ENCODE data around the gene BARD1.

BARD1 gene

DNA sequence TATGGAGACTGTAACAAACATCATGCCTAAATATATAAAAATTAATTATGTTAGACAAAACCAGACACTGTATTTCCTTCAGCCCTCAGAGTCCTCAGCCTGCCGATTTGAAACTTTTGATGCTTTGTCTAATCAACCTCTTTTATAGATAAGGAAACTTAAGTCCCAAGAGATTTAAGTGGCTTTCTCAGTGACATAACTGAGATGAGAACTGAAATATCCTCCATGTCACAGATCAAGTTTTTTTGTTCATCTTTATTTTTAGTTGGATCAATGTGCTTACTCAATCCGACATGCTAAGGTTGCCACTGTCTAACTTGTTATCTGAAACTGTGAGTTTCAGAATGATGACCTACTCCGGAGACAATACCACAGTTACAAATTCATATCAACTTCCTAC lies 72.3 kb downstream of the BARD1 start:
- no peak overlapping the region for H2BK5ac ChIP-seq (ENCODE audit: low read length)
- H3K14ac ChIP-seq (ENCODE audit: low read length) = no peak overlapping the region
- H3K4ac ChIP-seq (ENCODE audit: low read length) = no peak overlapping the region
- H2BK15ac ChIP-seq (ENCODE audit: low read length) = no peak overlapping the region
- no CpG with 5 or more reads among the region's 3 CpGs for WGBS, 2 donors (ENCODE audit: extremely low coverage in 2 of 2, insufficient read length in 2 of 2, insufficient replicate concordance in 1 of 2)
- H3K4me1 ChIP-seq (ENCODE audit: control insufficient read depth in 2 of 2, insufficient read depth in 1 of 2, low read depth in 1 of 2, low read length in 2 of 2) = no peaks in the 10 kb centered on the region
- H3K18ac ChIP-seq (ENCODE audit: low read length) = no peak overlapping the region
- H3K9ac ChIP-seq (ENCODE audit: low read depth, low read length, poor library complexity) = no peak overlapping the region
- no peak overlapping the region for H2AFZ ChIP-seq (ENCODE audit: low read length)
- no peaks in the 10 kb centered on the region for H3K79me1 ChIP-seq (ENCODE audit: low read depth, low read length)
- H3K27me3 ChIP-seq (ENCODE audit: control insufficient read depth in 3 of 3, insufficient read depth in 3 of 3, low read depth in 1 of 3, low read length in 3 of 3) = no peaks in the 10 kb centered on the region
- no peak overlapping the region for H3K27ac ChIP-seq (replicated peaks; ENCODE audit: low read length)
- no peak for DNase-seq (ENCODE audit: low spot score)
- no peak overlapping the region for H2BK12ac ChIP-seq (ENCODE audit: low read length)
- H3K4me2 ChIP-seq (ENCODE audit: insufficient read depth, low read length, poor library complexity, severe bottlenecking) = no peak overlapping the region
- H4K8ac ChIP-seq (ENCODE audit: low read depth, low read length) = no peak overlapping the region
- no peak overlapping the region for H2BK120ac ChIP-seq (ENCODE audit: low read depth, low read length)
- H2AK5ac ChIP-seq (ENCODE audit: low read depth, low read length) = no peak overlapping the region
- no peaks in the 10 kb centered on the region for H3K9me3 ChIP-seq (replicated peaks in 1 of 2; ENCODE audit: control insufficient read depth in 2 of 2, insufficient read depth in 1 of 2, low read depth in 1 of 2, low read length in 2 of 2)
- H3K36me3 ChIP-seq (replicated peaks in 1 of 2; ENCODE audit: control insufficient read depth in 2 of 2, insufficient read depth in 2 of 2, low read length in 2 of 2) = peaks cover 0 to 98% of the 10 kb centered on the region in 2 donors
- H3K4me3 ChIP-seq (ENCODE audit: low read length in 2 of 2) = no peak overlapping the region
- H4K91ac ChIP-seq (ENCODE audit: low read depth, low read length, poor library complexity) = no peak overlapping the region
- no peak overlapping the region for H3K23ac ChIP-seq (ENCODE audit: low read depth, low read length, poor library complexity)

DNA sequence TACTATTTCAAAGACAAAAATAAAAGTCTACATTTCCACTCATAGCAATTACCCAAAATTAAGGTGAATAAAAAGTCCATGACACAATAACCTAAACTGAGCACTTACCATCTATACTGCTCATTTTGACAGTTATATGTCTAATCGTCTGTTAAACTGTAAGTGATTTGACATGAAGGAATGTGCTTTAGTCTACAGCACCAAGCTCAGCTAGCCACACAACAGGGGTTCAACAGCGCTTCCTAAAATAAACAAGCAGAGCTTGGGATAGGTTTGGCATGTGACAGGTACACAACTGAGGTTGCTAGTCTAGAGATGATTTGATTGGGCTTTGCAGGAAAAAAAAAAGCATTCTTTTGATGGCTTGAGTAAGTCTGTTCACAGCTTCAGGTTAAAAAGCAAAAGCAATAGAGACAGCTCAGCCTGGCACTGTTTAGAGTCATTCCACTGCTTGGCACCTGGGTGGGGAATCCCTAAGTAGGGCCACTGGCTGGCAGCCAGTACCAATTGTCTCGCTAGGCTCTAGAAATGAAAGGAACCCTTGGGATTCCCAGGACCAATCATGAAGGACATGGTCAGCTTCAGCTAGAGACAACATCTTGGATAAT lies 78.6 kb downstream of the BARD1 start:
- no peak overlapping the region for H2BK15ac ChIP-seq (ENCODE audit: low read length)
- H4K91ac ChIP-seq (ENCODE audit: low read depth, low read length, poor library complexity) = no peak overlapping the region
- H3K9me3 ChIP-seq (replicated peaks in 1 of 2; ENCODE audit: control insufficient read depth in 2 of 2, insufficient read depth in 1 of 2, low read depth in 1 of 2, low read length in 2 of 2) = no peaks in the 10 kb centered on the region
- H2AK5ac ChIP-seq (ENCODE audit: low read depth, low read length) = no peak overlapping the region
- H3K36me3 ChIP-seq (replicated peaks in 1 of 2; ENCODE audit: control insufficient read depth in 2 of 2, insufficient read depth in 2 of 2, low read length in 2 of 2) = peaks cover 4 to 98% of the 10 kb centered on the region in 2 donors
- H3K27me3 ChIP-seq (ENCODE audit: control insufficient read depth in 3 of 3, insufficient read depth in 3 of 3, low read depth in 1 of 3, low read length in 3 of 3) = no peaks in the 10 kb centered on the region
- no peak overlapping the region for H3K4ac ChIP-seq (ENCODE audit: low read length)
- no peaks in the 10 kb centered on the region for H3K79me1 ChIP-seq (ENCODE audit: low read depth, low read length)
- no peak overlapping the region for H3K18ac ChIP-seq (ENCODE audit: low read length)
- DNase-seq (ENCODE audit: low spot score) = no peak
- no peak overlapping the region for H2BK12ac ChIP-seq (ENCODE audit: low read length)
- no peak overlapping the region for H3K9ac ChIP-seq (ENCODE audit: low read depth, low read length, poor library complexity)
- no CpG with 5 or more reads among the region's 3 CpGs for WGBS, 2 donors (ENCODE audit: extremely low coverage in 2 of 2, insufficient read length in 2 of 2, insufficient replicate concordance in 1 of 2)
- no peak overlapping the region for H3K27ac ChIP-seq (replicated peaks; ENCODE audit: low read length)
- no peak overlapping the region for H3K4me2 ChIP-seq (ENCODE audit: insufficient read depth, low read length, poor library complexity, severe bottlenecking)
- no peak overlapping the region for H3K23ac ChIP-seq (ENCODE audit: low read depth, low read length, poor library complexity)
- H3K4me3 ChIP-seq (ENCODE audit: low read length in 2 of 2) = no peak overlapping the region
- H2AFZ ChIP-seq (ENCODE audit: low read length) = no peak overlapping the region
- no peak overlapping the region for H3K14ac ChIP-seq (ENCODE audit: low read length)
- no peak overlapping the region for H2BK5ac ChIP-seq (ENCODE audit: low read length)
- H2BK120ac ChIP-seq (ENCODE audit: low read depth, low read length) = no peak overlapping the region
- no peaks in the 10 kb centered on the region for H3K4me1 ChIP-seq (ENCODE audit: control insufficient read depth in 2 of 2, insufficient read depth in 1 of 2, low read depth in 1 of 2, low read length in 2 of 2)
- no peak overlapping the region for H4K8ac ChIP-seq (ENCODE audit: low read depth, low read length)

DNA sequence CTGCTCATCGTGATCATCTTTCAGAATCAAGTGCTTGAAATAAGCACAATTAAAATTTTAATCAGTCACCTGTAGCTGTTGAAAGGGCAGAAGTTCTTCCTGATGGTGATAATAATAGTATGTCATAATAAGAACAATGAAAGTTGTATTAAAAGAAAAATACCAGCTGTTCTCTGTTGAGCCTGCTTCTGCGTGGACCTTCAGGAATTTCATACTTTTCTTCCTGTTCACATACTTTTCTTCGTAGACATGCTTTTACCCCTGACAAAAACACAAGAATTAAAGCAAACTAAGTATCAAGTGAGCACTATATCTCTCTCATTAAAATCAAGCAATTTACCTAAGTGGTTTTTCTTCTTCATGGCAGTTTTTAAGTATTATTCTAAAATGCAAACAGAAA lies 79.2 kb downstream of the BARD1 start:
- no peak overlapping the region for H2BK12ac ChIP-seq (ENCODE audit: low read length)
- no peak overlapping the region for H2BK120ac ChIP-seq (ENCODE audit: low read depth, low read length)
- no peak overlapping the region for H4K8ac ChIP-seq (ENCODE audit: low read depth, low read length)
- no peak for DNase-seq (ENCODE audit: low spot score)
- H3K18ac ChIP-seq (ENCODE audit: low read length) = no peak overlapping the region
- H3K27me3 ChIP-seq (ENCODE audit: control insufficient read depth in 3 of 3, insufficient read depth in 3 of 3, low read depth in 1 of 3, low read length in 3 of 3) = no peaks in the 10 kb centered on the region
- no peak overlapping the region for H3K4ac ChIP-seq (ENCODE audit: low read length)
- H4K91ac ChIP-seq (ENCODE audit: low read depth, low read length, poor library complexity) = no peak overlapping the region
- H2AFZ ChIP-seq (ENCODE audit: low read length) = no peak overlapping the region
- H2BK5ac ChIP-seq (ENCODE audit: low read length) = no peak overlapping the region
- H2BK15ac ChIP-seq (ENCODE audit: low read length) = no peak overlapping the region
- no peaks in the 10 kb centered on the region for H3K4me1 ChIP-seq (ENCODE audit: control insufficient read depth in 2 of 2, insufficient read depth in 1 of 2, low read depth in 1 of 2, low read length in 2 of 2)
- no peak overlapping the region for H2AK5ac ChIP-seq (ENCODE audit: low read depth, low read length)
- H3K14ac ChIP-seq (ENCODE audit: low read length) = no peak overlapping the region
- H3K4me2 ChIP-seq (ENCODE audit: insufficient read depth, low read length, poor library complexity, severe bottlenecking) = no peak overlapping the region
- no peak overlapping the region for H3K4me3 ChIP-seq (ENCODE audit: low read length in 2 of 2)
- H3K27ac ChIP-seq (replicated peaks; ENCODE audit: low read length) = no peak overlapping the region
- H3K36me3 ChIP-seq (replicated peaks in 1 of 2; ENCODE audit: control insufficient read depth in 2 of 2, insufficient read depth in 2 of 2, low read length in 2 of 2) = peaks cover 4 to 98% of the 10 kb centered on the region in 2 donors
- H3K79me1 ChIP-seq (ENCODE audit: low read depth, low read length) = no peaks in the 10 kb centered on the region
- no CpG with 5 or more reads among the region's 3 CpGs for WGBS, 2 donors (ENCODE audit: extremely low coverage in 2 of 2, insufficient read length in 2 of 2, insufficient replicate concordance in 1 of 2)
- no peaks in the 10 kb centered on the region for H3K9me3 ChIP-seq (replicated peaks in 1 of 2; ENCODE audit: control insufficient read depth in 2 of 2, insufficient read depth in 1 of 2, low read depth in 1 of 2, low read length in 2 of 2)
- no peak overlapping the region for H3K23ac ChIP-seq (ENCODE audit: low read depth, low read length, poor library complexity)
- no peak overlapping the region for H3K9ac ChIP-seq (ENCODE audit: low read depth, low read length, poor library complexity)

GRCh38 chr2:214724741-214725140 lies 84.7 kb downstream of the BARD1 start:
- no peak overlapping the region for H2AK5ac ChIP-seq (ENCODE audit: low read depth, low read length)
- no peak overlapping the region for H3K23ac ChIP-seq (ENCODE audit: low read depth, low read length, poor library complexity)
- no CpG with 5 or more reads among the region's 1 CpG for WGBS, 2 donors (ENCODE audit: extremely low coverage in 2 of 2, insufficient read length in 2 of 2, insufficient replicate concordance in 1 of 2)
- H2BK120ac ChIP-seq (ENCODE audit: low read depth, low read length) = no peak overlapping the region
- H3K4me3 ChIP-seq (ENCODE audit: low read length in 2 of 2) = no peak overlapping the region
- no peaks in the 10 kb centered on the region for H3K79me1 ChIP-seq (ENCODE audit: low read depth, low read length)
- no peaks in the 10 kb centered on the region for H3K4me1 ChIP-seq (ENCODE audit: control insufficient read depth in 2 of 2, insufficient read depth in 1 of 2, low read depth in 1 of 2, low read length in 2 of 2)
- H2BK12ac ChIP-seq (ENCODE audit: low read length) = no peak overlapping the region
- H3K4ac ChIP-seq (ENCODE audit: low read length) = no peak overlapping the region
- H3K27ac ChIP-seq (replicated peaks; ENCODE audit: low read length) = no peak overlapping the region
- H3K27me3 ChIP-seq (ENCODE audit: control insufficient read depth in 3 of 3, insufficient read depth in 3 of 3, low read depth in 1 of 3, low read length in 3 of 3) = no peaks in the 10 kb centered on the region
- H2BK15ac ChIP-seq (ENCODE audit: low read length) = no peak overlapping the region
- no peak overlapping the region for H3K18ac ChIP-seq (ENCODE audit: low read length)
- no peak overlapping the region for H4K8ac ChIP-seq (ENCODE audit: low read depth, low read length)
- H2BK5ac ChIP-seq (ENCODE audit: low read length) = no peak overlapping the region
- H2AFZ ChIP-seq (ENCODE audit: low read length) = no peak overlapping the region
- H3K4me2 ChIP-seq (ENCODE audit: insufficient read depth, low read length, poor library complexity, severe bottlenecking) = no peak overlapping the region
- no peak overlapping the region for H3K14ac ChIP-seq (ENCODE audit: low read length)
- no peak overlapping the region for H3K9ac ChIP-seq (ENCODE audit: low read depth, low read length, poor library complexity)
- H4K91ac ChIP-seq (ENCODE audit: low read depth, low read length, poor library complexity) = no peak overlapping the region
- H3K9me3 ChIP-seq (replicated peaks in 1 of 2; ENCODE audit: control insufficient read depth in 2 of 2, insufficient read depth in 1 of 2, low read depth in 1 of 2, low read length in 2 of 2) = peaks cover 0 to 4% of the 10 kb centered on the region in 2 donors
- DNase-seq (ENCODE audit: low spot score) = no peak
- H3K36me3 ChIP-seq (replicated peaks in 1 of 2; ENCODE audit: control insufficient read depth in 2 of 2, insufficient read depth in 2 of 2, low read length in 2 of 2) = peaks cover 4 to 59% of the 10 kb centered on the region in 2 donors
